Adipose tissue (tissue), 3 donors: ENCODE results near the gene ENOX2. TPM values are rescaled to one million over a fixed set of nuclear protein-coding genes. Genes with fewer than 3 reads are reported as not detected.

Source experiments
- H3K27ac ChIP-seq: one replicate; pipeline ENCODE4 v1.5.1; 2013; ENCODE audit warnings: low read depth, low read length
- WGBS, 3 donors: extraction: QIAGEN DNeasy Blood & Tissue Kit; methylation state at CpG; one replicate each; pipeline ENCODE4 v1.1.7; 2013; 5-methylcytosine and 5-hydroxymethylcytosine counted together
- polyA plus RNA-seq, 3 donors: library from polyadenylated mRNA; stranded (reverse); fragments of 200-250 nt; gene quantifications; one replicate each; pipeline ENCODE4 v1.2.3, GENCODE V29; 2013
- donor health status: healthy with polysubstance abuse.
- donor health status: Bipolar disorder and iron deficiency.
- donor health status: healthy.

ENOX2 gene
- polyA plus RNA-seq, 3 donors: 2.8 to 18.6 (median 5.3) TPM

- no peak overlapping the region for H3K27ac ChIP-seq
- WGBS, 3 donors: 44 to 80% (median 54%) methylated on average over 4 of the region's 4 CpGs
Measured at GRCh38 chrX:130893356-130894085, 9.5 kb downstream of the ENOX2 start.

- no peak overlapping the region for H3K27ac ChIP-seq
Measured at GRCh38 chrX:130887376-130887775, 15.6 kb downstream of the ENOX2 start.

GRCh38 chrX:130885996-130886395 is 17.0 kb downstream of the ENOX2 start:
- 70 to 87% (median 70%) methylated on average over 5 of the region's 5 CpGs for WGBS, 3 donors
- H3K27ac ChIP-seq: no peak overlapping the region

More at GRCh38 chrX:130887376-130887775, 15.6 kb downstream of the ENOX2 start:
- 74 to 97% (median 96%) methylated on average over 6 of the region's 6 CpGs for WGBS, 3 donors

DNA sequence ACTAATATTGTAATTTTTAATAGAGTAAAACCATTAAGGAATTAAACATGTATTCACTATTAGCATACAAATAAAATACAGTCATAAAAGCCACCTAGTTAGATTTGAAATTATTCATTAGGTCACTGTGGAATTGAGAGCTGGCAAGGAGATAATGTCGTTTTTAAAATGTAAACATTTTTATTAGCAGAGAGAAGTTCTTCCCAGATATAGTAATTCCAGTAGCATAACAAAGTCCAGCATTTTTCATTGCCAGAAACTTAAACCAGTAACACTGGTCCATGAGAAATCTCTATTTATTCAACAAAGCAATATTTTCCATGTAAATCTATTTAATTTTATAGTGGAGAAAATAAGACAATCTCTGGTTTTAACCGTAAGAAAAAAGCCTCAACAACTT is 17.5 kb downstream of the ENOX2 start:
- 42 to 71% (median 56%) methylated on average over 2 of the region's 2 CpGs for WGBS, 3 donors
- H3K27ac ChIP-seq: no peak overlapping the region

DNA sequence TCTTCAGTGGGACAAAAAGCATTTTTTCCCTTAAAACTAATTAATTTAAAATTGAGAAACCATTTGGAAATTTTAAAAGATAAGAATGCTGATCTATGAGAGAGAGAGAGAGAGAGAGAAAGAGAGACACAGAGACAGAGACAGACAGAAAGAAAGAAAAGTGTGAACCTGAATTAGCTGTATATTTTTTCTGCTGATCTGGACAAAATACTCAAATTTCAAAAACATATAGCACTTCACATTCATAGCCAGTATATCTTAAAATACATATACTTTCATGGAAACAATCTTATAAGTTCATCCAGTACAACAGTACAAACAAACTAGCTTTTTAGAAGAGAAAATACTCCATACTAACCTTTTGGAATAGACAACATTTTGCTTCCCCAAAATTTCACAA is 18.4 kb downstream of the ENOX2 start:
- no peak overlapping the region for H3K27ac ChIP-seq

DNA sequence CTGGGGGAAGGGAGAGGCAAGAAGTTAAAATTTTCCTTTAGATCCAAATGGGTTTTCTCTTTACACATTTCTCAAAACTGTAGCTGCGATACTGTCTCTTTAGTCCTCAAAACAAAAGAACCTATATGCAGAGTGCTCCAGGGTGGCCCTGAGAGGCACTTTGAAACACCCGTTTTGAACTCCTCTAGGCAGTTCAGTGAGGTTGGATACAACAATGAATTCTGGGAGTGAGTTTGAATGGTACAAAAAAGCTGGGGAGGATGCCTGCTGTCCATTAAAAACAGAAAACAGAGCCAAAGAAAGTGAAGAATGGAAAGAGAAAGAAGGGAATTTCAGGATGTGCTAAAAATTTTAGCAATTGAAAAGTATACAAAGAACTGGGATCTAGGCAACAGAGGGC is 23.1 kb downstream of the ENOX2 start:
- H3K27ac ChIP-seq: no peak overlapping the region
- 58 to 93% (median 75%) methylated on average over 2 of the region's 2 CpGs for WGBS, 3 donors

DNA sequence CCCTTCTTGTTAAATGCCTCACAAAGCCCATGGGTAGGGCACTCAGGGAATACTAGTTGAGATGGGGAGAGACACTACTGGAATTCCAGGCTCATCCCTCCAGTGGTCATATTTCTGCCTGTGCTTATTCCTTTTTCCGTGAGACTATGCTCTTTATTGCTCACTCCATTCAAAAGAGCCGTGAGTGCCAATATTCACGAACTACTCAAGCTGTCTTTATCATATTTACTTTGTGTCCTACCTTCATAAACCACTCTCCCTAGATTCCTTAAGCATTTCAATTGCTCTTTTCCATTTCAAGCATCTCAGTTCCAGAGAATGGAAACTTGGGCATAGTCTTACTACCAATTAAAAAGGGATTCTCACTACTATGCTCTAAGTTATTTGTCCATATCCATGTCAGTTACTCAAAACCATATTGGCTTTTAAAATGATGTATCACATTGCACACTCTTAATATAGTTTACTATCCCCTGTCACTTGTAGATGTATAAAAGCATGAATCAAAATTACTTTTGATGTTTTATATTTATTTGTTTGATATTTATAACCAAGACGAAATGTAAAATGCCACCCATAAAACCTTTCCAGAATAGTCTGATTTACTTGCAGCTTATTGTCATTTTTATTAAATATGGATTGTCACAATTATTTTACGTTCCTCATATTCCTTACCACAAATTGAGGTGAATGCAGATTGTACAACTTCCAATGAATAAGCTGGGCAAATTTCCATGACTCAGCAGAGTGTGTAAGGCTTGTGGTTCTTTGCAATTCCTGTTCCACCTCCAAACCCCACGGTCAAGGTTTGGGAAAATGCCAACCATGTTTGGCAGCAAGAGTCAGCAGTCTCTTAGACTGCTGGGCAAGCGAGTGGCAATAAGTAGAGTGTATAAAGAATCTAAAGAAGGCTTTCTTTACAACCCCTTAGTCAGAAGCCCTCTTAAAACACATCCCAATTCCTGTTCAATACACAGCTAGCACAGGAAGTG is 24.4 kb downstream of the ENOX2 start:
- 54 to 64% (median 58%) methylated on average over 7 of the region's 7 CpGs for WGBS, 3 donors

GRCh38 chrX:130877892-130878341 is 25.1 kb downstream of the ENOX2 start:
- 67 to 74% (median 73%) methylated on average over 1 of the region's 1 CpG for WGBS, 3 donors
- H3K27ac ChIP-seq: no peak overlapping the region

More for the DNA sequence above, 24.4 kb downstream of the ENOX2 start:
- H3K27ac ChIP-seq: no peak overlapping the region

DNA sequence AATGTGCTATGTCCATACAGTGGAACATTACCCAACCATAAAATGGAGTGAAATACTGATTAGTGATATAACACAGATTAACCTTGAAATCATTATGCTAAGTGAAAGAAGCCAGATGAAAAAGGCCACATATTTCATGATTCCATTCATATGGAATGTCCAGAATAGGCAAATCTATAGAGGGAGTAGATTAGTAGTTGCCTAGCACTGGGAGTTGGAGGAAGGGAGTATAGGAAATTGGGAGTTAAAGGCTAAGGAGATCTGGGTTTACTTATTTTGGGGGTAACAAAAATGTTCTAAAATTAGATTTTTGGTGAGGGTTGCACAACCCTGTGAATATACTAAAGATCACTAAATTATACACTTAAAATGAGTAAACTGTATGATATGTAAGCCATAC is 26.8 kb downstream of the ENOX2 start:
- H3K27ac ChIP-seq: no peak overlapping the region

GRCh38 chrX:130874751-130875150 is 28.3 kb downstream of the ENOX2 start:
- WGBS, 3 donors: 70 to 100% (median 97%) methylated on average over 2 of the region's 2 CpGs
- no peak overlapping the region for H3K27ac ChIP-seq

GRCh38 chrX:130869239-130869638 is 33.8 kb downstream of the ENOX2 start:
- H3K27ac ChIP-seq: no peak overlapping the region
- WGBS, 3 donors: 64 to 91% (median 88%) methylated on average over 3 of the region's 3 CpGs

GRCh38 chrX:130861462-130861861 is 41.5 kb downstream of the ENOX2 start:
- 76 to 96% (median 93%) methylated on average over 1 of the region's 1 CpG for WGBS, 3 donors
- H3K27ac ChIP-seq: no peak overlapping the region

- WGBS, 3 donors: 55 to 88% (median 71%) methylated on average over 1 of the region's 1 CpG
- no peak overlapping the region for H3K27ac ChIP-seq
Measured at GRCh38 chrX:130857207-130857606, 45.8 kb downstream of the ENOX2 start.

GRCh38 chrX:130851569-130851968 is 51.4 kb downstream of the ENOX2 start:
- 82 to 100% (median 89%) methylated on average over 3 of the region's 3 CpGs for WGBS, 3 donors

GRCh38 chrX:130848763-130849162 is 54.2 kb downstream of the ENOX2 start:
- H3K27ac ChIP-seq: no peak overlapping the region
- 67 to 93% (median 87%) methylated on average over 2 of the region's 2 CpGs for WGBS, 3 donors

More at GRCh38 chrX:130851569-130851968, 51.4 kb downstream of the ENOX2 start:
- H3K27ac ChIP-seq: no peak overlapping the region

- 72 to 93% (median 76%) methylated on average over 2 of the region's 2 CpGs for WGBS, 3 donors
Measured at GRCh38 chrX:130846746-130847145, 56.3 kb downstream of the ENOX2 start.

DNA sequence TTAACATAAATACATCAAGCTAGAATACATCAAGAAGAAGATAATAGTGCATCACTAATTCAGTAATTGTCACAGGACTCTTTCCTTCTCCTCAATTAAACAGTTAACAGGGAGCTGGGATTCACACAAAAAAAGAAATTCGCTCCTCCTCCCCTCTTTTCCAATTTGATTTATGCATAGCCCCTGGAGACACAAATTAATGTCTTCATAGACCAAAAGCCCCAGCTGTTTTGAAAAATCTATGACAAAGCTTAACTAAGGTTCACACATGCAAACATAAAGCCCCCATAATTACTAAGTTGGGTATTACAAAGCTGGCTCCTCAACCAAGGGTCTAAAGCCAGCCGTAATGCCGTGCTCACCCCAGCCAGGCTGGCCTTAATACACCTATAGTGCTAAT is 61.2 kb downstream of the ENOX2 start:
- H3K27ac ChIP-seq: no peak overlapping the region
- WGBS, 3 donors: 77 to 96% (median 90%) methylated on average over 3 of the region's 3 CpGs

More at GRCh38 chrX:130846746-130847145, 56.3 kb downstream of the ENOX2 start:
- no peak overlapping the region for H3K27ac ChIP-seq

DNA sequence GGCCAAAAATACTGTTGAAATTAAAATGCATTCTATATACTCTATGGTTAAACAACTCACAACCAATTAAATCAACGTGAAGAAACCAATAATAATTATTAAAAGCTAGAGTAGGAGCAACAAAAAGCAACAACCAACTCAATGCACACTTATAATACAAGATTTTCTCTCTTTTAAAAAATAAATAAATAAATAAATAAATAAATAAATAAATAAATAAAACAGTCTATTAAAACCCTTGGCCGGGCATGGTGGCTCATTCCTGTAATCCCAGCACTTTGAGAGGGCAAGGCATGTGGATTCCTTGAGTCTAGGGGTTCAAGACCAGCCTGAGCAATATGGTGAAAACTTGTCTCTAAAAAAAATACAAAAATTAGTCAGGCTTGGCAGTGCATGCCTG is 62.7 kb downstream of the ENOX2 start:
- H3K27ac ChIP-seq: no peak overlapping the region
- WGBS, 3 donors: 71 to 100% (median 95%) methylated on average over 2 of the region's 2 CpGs

- no peak overlapping the region for H3K27ac ChIP-seq
- WGBS, 3 donors: 8 to 49% (median 41%) methylated on average over 2 of the region's 2 CpGs
Measured at GRCh38 chrX:130836447-130836846, 66.6 kb downstream of the ENOX2 start.
